ENCODE results near the gene BRD1.

- TF ChIP-seq CTCF (conservative IDR thresholded peaks at IDR 0.05; ENCODE audit: low read depth, low read length) (no peak), EZH2 (IDR thresholded peaks at IDR 0.05; ENCODE audit: low read length, unreplicated experiment) (no peak), EZH2phosphoT487 (IDR thresholded peaks at IDR 0.05; ENCODE audit: borderline replicate concordance, low read length) (no peak)
Measured at GRCh38 chr22:49788504-49788903, 39.2 kb downstream of the BRD1 start.
